ENCODE results near the gene NOL4L.

GRCh38 chr20:32621891-32622584, 36.9 kb upstream of the NOL4L start:
- TF ChIP-seq, protein P1, sequence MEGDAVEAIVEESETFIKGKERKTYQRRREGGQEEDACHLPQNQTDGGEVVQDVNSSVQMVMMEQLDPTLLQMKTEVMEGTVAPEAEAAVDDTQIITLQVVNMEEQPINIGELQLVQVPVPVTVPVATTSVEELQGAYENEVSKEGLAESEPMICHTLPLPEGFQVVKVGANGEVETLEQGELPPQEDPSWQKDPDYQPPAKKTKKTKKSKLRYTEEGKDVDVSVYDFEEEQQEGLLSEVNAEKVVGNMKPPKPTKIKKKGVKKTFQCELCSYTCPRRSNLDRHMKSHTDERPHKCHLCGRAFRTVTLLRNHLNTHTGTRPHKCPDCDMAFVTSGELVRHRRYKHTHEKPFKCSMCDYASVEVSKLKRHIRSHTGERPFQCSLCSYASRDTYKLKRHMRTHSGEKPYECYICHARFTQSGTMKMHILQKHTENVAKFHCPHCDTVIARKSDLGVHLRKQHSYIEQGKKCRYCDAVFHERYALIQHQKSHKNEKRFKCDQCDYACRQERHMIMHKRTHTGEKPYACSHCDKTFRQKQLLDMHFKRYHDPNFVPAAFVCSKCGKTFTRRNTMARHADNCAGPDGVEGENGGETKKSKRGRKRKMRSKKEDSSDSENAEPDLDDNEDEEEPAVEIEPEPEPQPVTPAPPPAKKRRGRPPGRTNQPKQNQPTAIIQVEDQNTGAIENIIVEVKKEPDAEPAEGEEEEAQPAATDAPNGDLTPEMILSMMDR (conservative IDR thresholded peaks at IDR 0.05) = no peak
- no peak for TF ChIP-seq ZFX (IDR thresholded peaks at IDR 0.05)

All from C4-2B (cell line).